KMS-11 (cell line): ENCODE results near the gene ABCC4.

Experiments used
- H2AFZ ChIP-seq: fragments of 200-600 bp; sonication (generic); 2 replicates; pipeline ENCODE4 v1.6.1; 2016; ENCODE audit warnings: antibody characterized with exemption, mixed run types, low read depth
- H3K27ac ChIP-seq: fragments of 200-600 bp; sonication (generic); 2 replicates; pipeline ENCODE4 v1.6.1; 2016; ENCODE audit warnings: mild to moderate bottlenecking, mixed run types
- H3K27me3 ChIP-seq: fragments of 200-600 bp; sonication (generic); 2 replicates; pipeline ENCODE4 v1.6.1; 2017; ENCODE audit warnings: mild to moderate bottlenecking, low read depth, mixed run types, moderate library complexity; ENCODE audit not compliant: insufficient read depth
- H3K36me3 ChIP-seq: fragments of 200-600 bp; sonication (generic); 2 replicates; pipeline ENCODE4 v1.6.1; 2017; ENCODE audit warnings: mild to moderate bottlenecking, mixed run types; ENCODE audit not compliant: insufficient read depth
- H3K4me1 ChIP-seq: fragments of 200-600 bp; sonication (generic); 2 replicates; pipeline ENCODE4 v1.6.1; 2016; ENCODE audit warnings: mild to moderate bottlenecking, low read depth, mixed run types; ENCODE audit not compliant: poor library complexity, severe bottlenecking
- H3K4me2 ChIP-seq: fragments of 200-600 bp; sonication (generic); 2 replicates; pipeline ENCODE4 v1.7.0; 2016; ENCODE audit warnings: mild to moderate bottlenecking, mixed run types
- H3K4me3 ChIP-seq: fragments of 200-600 bp; sonication (generic); IDR thresholded peaks from 2 replicates; pipeline ENCODE4 v1.6.1; 2017; ENCODE audit warnings: low read depth, low read length, mixed read lengths; ENCODE audit not compliant: insufficient read depth
- H3K79me2 ChIP-seq: fragments of 200-600 bp; sonication (generic); 2 replicates; pipeline ENCODE4 v1.6.1; 2016; ENCODE audit warnings: low read depth, mixed run types; ENCODE audit not compliant: insufficient read depth
- H3K9ac ChIP-seq: fragments of 200-600 bp; sonication (generic); 2 replicates; pipeline ENCODE4 v1.6.1; 2016; ENCODE audit warnings: mild to moderate bottlenecking, mixed run types
- H4K20me1 ChIP-seq: fragments of 200-600 bp; sonication (generic); 2 replicates; pipeline ENCODE4 v1.6.1; 2016; ENCODE audit warnings: mild to moderate bottlenecking, mixed run types; ENCODE audit not compliant: insufficient read depth
- TF ChIP-seq, protein P1 (sequence below): fragments of 200-600 bp; sonication (generic); conservative IDR thresholded peaks from 2 replicates; pipeline ENCODE4 v1.6.1; 2017; ENCODE audit warnings: low read depth, mild to moderate bottlenecking, antibody characterized with exemption, low read length, moderate library complexity, mixed read lengths

Gene ABCC4

DNA sequence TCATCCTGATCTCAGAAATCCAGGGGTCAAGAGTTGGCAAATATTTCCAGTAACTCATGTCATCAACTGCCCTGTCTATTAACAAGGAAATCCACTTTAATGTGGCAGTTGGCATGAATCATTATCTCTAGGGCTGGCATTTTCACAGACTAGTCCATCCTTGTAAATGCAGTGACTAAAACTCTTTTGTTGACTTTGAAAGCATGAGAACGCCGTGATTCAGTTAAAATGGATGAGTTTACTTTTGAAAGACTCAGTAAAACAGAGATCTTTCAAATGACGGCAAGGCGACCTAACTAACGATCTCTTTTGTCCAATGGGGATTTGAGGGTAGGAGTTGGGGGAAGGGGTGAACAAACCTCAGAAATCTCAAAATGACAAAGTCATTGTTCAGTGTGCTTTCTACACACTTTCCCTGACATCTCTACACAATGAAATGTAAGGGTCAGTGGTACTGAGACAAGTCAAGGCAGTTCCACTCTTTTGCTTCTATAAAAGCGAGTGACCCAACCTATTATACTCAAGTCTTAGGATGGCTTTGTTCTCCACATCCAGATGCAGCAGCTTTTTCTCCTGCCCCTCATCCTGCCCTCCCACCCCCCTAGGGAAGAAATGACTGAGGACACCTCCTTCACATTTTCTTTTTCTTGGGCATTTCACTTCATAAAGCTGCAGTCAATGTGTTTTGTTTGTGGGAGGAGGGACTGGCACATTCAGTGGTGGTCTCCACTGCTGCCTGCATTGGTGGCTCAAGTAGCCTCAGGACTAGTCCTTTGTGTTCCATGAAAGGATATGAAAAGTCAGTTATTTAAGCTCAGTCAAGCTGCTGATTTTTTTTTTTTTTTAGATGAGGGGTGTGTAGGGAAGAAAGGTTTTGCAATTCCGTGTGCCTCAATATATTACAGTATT lies 200.5 kb downstream of the ABCC4 start:
- Histone ChIP-seq H2AFZ (no peak overlapping the region), H3K9ac (no peak overlapping the region), H3K27me3 (no peaks in the 10 kb centered on the region), H3K27ac (no peak overlapping the region), H4K20me1 (no peaks in the 10 kb centered on the region), H3K4me3 (no peak overlapping the region), H3K4me2 (no peak overlapping the region), H3K79me2 (no peaks in the 10 kb centered on the region), H3K4me1 (peaks cover 3% of the 10 kb centered on the region), H3K36me3 (no peaks in the 10 kb centered on the region)
- TF ChIP-seq, protein P1, sequence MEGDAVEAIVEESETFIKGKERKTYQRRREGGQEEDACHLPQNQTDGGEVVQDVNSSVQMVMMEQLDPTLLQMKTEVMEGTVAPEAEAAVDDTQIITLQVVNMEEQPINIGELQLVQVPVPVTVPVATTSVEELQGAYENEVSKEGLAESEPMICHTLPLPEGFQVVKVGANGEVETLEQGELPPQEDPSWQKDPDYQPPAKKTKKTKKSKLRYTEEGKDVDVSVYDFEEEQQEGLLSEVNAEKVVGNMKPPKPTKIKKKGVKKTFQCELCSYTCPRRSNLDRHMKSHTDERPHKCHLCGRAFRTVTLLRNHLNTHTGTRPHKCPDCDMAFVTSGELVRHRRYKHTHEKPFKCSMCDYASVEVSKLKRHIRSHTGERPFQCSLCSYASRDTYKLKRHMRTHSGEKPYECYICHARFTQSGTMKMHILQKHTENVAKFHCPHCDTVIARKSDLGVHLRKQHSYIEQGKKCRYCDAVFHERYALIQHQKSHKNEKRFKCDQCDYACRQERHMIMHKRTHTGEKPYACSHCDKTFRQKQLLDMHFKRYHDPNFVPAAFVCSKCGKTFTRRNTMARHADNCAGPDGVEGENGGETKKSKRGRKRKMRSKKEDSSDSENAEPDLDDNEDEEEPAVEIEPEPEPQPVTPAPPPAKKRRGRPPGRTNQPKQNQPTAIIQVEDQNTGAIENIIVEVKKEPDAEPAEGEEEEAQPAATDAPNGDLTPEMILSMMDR: no peak

GRCh38 chr13:95099541-95099940 lies 201.7 kb downstream of the ABCC4 start:
- no peak overlapping the region for H3K9ac ChIP-seq
- H3K27me3 ChIP-seq: no peaks in the 10 kb centered on the region
- H3K4me3 ChIP-seq: no peak overlapping the region
- TF ChIP-seq, protein P1: no peak
- H3K79me2 ChIP-seq: no peaks in the 10 kb centered on the region
- H3K4me1 ChIP-seq: no peaks in the 10 kb centered on the region
- no peaks in the 10 kb centered on the region for H3K36me3 ChIP-seq
- H3K4me2 ChIP-seq: no peak overlapping the region
- no peak overlapping the region for H2AFZ ChIP-seq
- no peaks in the 10 kb centered on the region for H4K20me1 ChIP-seq
- H3K27ac ChIP-seq: no peak overlapping the region

DNA sequence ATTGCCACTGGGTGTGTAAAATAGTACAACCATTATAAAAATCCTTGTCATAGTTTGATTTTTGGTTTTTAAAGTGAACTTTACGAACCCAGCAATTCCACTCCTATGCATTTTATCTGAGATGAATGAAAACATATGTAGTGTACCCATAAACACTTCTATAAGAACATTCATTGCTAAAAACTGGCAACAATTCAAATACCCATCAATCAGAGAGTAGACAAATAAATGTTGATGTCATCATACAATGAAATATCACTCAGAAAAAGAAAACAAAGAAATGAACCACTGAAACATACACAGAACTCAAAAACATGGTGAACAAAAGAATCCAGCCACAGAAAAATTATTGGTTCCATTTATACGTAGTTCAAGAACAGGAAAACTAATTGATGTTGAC lies 202.3 kb downstream of the ABCC4 start:
- Histone ChIP-seq H3K4me1 (no peaks in the 10 kb centered on the region), H3K4me2 (no peak overlapping the region), H3K27ac (no peak overlapping the region), H3K27me3 (no peaks in the 10 kb centered on the region), H3K79me2 (no peaks in the 10 kb centered on the region), H3K36me3 (no peaks in the 10 kb centered on the region), H3K4me3 (no peak overlapping the region), H3K9ac (no peak overlapping the region), H4K20me1 (no peaks in the 10 kb centered on the region), H2AFZ (no peak overlapping the region)
- TF ChIP-seq, protein P1: no peak

DNA sequence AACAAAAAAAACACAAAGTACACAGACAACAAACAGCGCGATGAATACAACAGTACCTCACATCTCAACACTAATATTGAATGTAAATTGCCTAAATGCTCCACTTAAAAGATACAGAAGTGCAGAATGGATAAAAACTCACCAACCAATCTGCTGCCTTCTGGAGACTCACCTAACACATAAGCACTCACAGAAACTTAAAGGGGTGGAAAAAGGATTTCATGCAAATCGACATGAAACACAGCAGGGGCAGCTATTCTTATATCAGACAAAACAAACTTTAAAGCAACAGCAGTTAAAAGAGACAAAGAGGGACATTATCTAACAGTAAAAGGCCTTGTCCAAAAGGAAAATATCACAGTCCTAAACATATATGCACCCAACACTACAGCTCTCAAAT lies 209.5 kb downstream of the ABCC4 start:
- no peaks in the 10 kb centered on the region for H3K27me3 ChIP-seq
- H3K36me3 ChIP-seq: no peaks in the 10 kb centered on the region
- TF ChIP-seq, protein P1: no peak
- no peak overlapping the region for H3K4me2 ChIP-seq
- no peaks in the 10 kb centered on the region for H4K20me1 ChIP-seq
- H3K79me2 ChIP-seq: no peaks in the 10 kb centered on the region
- H3K4me3 ChIP-seq: no peak overlapping the region
- no peaks in the 10 kb centered on the region for H3K4me1 ChIP-seq
- H3K27ac ChIP-seq: no peak overlapping the region
- H3K9ac ChIP-seq: no peak overlapping the region
- H2AFZ ChIP-seq: no peak overlapping the region
